GM20000 (cell line): ENCODE measurements around the gene CACNA2D1.
"Not testable (repeated sequence)": the region's sequence is repeated elsewhere in the genome, so short reads cannot be mapped to it uniquely, and the experiment has no call there.

ENCODE experiments used
- DNase-seq: peaks from one replicate; pipeline ENCODE4 v3.0.0; 2012; ENCODE audit warnings: low spot score
- TF ChIP-seq, protein P1 (sequence below): IDR thresholded peaks from 2 replicates; pipeline ENCODE4 v1.5.1; 2012; ENCODE audit warnings: mild to moderate bottlenecking, control low read depth; ENCODE audit errors: extremely low read depth, missing control alignments

CACNA2D1 gene

DNA sequence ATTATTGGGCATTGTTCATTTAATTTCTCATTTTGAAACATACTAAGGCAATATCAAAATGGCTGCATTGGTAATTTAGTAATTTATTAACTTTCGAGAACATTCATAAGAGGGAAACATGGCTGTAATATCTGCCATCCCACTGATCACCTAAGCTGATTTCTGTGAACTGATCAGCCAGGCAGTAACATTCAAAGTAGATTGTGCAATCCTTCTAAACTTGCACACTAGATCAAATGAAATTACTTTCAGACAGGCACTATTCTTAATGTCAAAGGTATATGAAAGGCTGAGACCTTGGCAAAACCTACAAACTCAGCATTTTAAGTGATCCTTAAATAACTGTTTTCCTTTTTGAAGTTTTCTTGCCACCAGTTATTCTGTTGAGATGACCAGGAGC is 290.7 kb downstream of the CACNA2D1 start:
- DNase-seq: no peak
- TF ChIP-seq, protein P1, sequence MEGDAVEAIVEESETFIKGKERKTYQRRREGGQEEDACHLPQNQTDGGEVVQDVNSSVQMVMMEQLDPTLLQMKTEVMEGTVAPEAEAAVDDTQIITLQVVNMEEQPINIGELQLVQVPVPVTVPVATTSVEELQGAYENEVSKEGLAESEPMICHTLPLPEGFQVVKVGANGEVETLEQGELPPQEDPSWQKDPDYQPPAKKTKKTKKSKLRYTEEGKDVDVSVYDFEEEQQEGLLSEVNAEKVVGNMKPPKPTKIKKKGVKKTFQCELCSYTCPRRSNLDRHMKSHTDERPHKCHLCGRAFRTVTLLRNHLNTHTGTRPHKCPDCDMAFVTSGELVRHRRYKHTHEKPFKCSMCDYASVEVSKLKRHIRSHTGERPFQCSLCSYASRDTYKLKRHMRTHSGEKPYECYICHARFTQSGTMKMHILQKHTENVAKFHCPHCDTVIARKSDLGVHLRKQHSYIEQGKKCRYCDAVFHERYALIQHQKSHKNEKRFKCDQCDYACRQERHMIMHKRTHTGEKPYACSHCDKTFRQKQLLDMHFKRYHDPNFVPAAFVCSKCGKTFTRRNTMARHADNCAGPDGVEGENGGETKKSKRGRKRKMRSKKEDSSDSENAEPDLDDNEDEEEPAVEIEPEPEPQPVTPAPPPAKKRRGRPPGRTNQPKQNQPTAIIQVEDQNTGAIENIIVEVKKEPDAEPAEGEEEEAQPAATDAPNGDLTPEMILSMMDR: no peak

DNA sequence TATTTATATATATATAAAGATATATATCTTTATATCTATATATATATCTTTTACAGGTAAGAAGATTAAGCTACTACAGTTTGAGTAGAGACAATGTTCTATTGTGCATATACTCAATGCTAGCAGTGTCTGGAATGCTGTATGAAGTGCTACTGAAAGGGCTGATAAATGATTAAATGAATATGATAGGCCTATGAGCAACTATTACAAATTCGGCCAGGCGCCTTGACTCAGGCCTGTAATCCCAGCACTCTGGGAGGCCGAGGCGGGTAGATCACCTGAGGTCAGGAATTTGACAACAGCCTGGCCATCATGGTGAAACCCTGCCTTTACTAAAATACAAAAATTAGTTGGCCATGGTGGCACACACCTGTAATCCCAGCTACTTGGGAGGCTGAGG is 297.1 kb downstream of the CACNA2D1 start:
- no peak for DNase-seq
- TF ChIP-seq, protein P1: no peak

DNA sequence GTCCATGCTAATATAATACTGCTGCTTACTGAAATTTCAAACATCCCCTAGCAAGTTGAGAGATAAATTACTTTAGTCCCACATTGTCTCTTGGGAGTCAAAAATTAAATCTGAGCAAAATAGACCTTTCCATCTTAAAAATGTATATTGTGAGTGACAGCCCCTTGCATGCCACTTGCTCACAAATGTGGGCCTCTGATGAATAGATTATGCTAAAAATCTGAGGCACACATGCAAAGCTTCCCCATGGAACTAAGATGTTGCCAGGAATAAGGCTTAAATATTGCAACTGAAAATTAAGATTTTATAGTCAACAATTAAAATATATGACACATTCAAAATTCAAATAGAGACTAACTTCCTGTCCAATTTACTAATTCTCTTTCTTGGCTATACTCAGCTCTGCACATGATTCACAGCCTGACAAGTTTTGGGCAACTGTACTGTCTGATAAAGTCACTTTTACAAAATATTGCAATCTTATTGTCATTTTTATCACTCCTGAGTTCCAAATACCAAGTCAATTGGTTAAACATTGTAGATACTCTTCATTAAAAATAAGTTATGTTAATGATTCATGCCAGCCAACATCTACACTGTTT is 301.2 kb downstream of the CACNA2D1 start:
- DNase-seq: no peak
- TF ChIP-seq, protein P1: no peak

DNA sequence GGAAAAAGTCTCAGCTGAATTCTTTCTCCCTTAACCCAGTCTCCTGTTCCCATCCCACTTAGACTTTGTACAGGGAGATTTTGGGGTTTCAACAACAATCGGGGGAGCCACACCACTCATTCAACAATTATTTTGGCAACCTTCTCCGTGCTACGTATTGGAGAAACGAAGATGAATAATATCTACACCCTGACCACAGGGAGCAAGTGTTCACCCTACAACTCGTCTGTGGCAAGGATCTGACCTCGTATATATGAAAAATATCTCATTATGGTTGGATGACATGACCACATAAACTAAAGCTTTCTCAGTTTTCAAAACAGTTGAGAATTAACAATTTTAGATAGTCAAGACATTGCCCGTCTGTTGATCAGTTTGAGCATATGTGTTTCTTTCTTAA is 302.1 kb downstream of the CACNA2D1 start:
- TF ChIP-seq, protein P1: no peak
- DNase-seq: no peak

DNA sequence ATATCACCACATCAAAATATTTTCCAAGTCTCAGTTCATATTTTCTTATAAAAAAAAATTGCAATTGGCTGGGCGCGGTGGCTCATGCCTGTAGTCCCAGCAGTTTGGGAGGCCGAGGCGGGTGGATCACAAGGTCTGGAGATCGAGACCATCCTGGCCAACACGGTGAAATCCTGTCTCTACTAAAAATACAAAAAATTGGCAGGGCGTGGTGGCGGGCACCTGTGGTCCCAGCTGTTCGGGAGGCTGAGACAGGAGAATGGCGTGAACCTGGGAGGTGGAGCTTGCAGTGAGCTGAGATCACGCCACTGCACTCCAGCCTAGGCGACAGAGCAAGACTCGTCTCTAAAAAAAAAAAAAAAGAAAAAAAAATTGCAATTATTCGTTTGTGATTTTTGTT is 303.0 kb downstream of the CACNA2D1 start:
- DNase-seq: not testable (repeated sequence)

DNA sequence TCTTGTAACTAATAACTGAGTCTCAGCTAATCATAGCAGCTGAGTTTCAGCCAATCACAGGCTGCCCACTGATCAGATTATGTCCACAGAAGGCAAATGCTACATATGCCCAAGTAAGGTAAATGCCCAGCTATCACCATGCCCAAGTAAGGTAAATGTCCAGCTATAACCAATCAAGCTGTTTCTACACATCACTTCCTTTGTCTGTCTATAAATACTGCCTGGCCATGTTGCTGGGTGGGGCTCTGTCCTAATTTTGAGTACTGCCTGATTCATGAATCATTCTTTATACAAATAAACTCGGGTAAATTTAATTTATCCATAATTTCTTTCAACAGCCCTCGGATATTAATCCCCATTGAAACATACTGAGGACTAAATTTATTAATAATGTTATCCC is 312.4 kb downstream of the CACNA2D1 start:
- TF ChIP-seq, protein P1: no peak
- no peak for DNase-seq

DNA sequence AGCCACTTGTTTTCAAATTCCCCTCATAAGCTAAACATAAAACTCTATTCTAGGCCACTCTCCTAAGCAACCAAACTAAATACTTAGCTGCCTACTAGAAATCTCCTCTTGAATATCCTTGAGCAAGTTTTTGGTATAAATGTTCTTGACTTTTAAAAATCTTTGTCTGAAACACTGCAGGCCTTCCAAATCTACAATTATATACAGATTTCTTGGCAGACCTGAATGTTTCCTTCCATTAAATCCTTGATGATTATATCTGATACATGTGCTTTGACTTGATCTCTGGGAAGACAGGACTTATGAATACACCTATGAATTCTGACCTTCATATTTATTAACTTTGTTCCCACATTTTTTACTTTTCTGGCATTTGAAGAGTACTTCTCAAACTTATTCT is 314.5 kb downstream of the CACNA2D1 start:
- DNase-seq: no peak
- TF ChIP-seq, protein P1: no peak

DNA sequence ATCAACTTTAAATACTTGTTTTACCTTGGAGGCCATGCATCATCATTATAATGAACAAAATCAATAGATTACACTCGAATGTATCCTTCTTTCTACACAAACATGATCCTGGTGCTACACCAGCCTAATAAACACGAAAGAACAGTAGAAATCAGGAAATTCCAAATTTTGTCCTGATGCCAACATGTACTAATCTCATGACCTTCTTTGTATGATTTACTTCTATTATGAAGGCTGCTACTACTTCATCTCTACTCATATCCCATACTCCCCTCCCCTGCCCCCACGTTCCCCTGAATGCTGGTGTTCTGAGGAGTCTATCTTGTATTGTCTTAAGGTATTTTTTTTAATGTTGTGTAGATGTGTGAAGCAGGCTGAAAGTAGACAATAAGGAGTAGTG is 315.0 kb downstream of the CACNA2D1 start:
- TF ChIP-seq, protein P1: no peak

More for the DNA sequence above, 315.0 kb downstream of the CACNA2D1 start:
- no peak for DNase-seq
